NCI-H1436 treated with DMSO at 0.1 percent for 48 hours (cell line): ENCODE measurements around the gene PANK4.

Experiments used
- DNase-seq: peaks from one replicate; lab custom pipeline; 2025; lab: John Stamatoyannopoulos, UW

PANK4 gene

DNA sequence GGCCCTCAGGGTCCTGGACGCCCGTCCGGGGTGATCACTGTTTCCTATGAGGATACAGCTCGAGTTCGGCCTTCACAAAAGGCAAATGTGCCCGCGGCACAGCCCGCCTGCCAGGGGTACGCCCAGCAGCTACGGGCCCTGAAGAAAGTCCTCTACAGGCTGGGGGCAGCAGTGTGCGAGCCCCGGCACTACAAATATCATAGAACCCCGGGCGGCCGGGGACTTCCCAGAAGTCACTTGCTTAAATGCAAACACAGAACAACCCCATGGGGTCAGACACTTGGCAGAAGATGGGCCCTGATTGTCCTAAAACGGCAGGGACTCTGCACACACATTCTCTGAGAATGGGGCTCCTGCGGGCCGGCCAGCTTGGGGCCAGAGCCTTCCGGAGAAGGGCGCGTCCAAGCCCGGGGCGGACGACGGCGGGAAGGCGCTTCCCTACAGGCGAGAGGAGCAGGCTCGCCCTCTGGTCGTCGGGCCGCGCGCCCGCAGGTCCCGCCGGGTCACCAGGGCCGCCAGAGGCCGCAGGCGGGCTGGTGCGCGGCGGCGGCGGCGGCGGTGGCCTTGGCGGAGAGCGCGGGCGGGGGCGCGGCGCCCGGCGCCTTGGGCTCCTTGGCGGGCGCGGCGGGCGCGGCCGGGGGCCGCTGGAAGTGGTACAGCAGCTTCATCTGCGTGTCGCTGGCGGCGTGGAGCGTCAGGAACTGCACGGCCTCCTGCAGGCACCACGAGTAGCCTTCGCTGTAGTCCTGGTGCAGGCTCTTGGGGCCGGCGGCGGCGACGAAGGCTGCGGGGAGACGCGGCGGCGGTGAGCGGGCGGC lies 2.8 kb upstream of the PANK4 start:
- no peak for DNase-seq

DNA sequence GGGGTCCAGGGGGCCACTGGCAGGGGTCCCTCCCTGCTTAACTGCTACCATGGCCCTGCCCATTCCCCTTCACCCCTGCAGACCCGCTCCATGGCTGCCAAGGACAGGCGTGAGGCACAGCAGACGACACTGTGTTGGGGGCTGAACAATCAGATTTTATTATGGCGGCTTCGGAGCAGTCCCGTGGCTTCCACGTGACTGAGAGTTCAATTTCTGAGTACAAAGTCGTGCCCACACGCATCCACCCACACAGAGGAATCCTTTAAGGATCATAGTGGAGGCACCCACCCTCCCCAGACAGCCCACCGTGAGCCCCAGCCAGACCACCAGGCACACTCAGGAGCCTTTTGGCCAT lies 2.2 kb upstream of the PANK4 start:
- no peak for DNase-seq

DNA sequence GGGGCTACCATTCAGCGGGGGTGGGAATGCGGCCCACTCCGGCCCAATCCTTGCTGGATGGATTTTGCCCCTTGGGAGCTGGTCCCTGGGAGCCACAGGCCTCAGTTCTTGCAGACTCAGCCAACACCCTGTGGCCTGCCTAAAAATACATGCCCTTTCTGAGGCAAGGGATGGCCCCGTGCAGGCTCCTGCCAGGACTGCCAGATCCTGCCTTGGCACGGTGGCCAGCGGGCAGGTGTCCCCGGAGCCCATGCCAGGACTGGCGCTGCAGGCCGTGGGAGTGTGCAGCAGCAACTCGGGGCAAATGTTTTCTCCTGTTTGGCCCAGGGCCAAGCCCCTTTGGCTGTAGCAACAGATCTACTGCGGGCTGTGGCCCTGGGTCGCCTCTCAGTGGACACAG lies 1.6 kb upstream of the PANK4 start:
- no peak for DNase-seq

DNA sequence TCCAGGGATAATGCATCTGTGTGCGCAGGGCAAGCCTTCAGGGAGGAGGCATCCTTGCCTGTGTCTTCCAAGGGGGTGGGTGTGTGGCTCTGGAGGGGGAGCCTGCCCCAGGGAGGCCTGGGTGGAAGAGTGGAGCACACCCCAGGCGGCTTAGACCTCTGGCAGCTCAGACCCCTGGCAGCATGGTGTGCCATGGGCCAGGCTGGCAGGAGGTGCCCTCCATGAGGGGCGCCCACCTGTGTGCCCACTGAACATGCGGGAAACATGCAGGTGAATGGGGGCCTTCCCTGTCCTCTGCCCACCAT lies 1.1 kb upstream of the PANK4 start:
- no peak for DNase-seq

DNA sequence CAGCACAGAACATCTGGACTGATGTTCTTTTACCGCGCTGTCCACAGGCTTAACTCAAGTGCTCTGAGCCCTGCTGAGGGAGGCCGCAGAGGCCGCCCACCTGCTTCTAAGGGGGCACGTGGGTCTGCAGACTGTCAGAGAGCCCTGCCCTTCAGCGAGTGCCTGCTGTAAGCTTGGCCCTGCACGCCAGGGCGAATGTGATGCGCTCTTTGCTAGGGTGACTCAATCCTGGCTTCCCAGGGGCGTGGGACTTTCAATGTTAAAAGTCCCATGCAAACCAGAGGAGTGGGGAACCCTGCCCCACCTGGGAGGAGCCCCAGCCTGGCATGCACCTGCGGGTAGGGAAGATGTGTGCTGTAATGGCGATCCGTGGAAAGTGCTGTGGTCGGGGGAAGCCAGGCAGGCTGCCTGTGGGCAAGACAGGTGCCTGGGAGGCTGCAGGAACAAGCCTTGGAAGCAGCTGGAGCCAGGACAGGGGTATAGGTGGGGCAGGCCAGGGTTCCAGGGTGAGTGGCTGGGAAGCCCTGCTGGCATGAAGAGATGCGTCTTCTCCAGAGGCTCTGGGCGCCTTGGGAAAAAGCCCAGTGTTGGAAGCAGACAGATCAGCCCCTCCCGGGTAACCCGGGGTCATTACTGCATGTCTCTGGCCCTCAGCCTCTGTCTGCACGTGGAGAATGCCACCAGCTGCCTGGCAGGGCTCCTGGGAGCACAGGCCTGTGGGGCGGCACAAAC lies 594 bp upstream of the PANK4 start:
- DNase-seq: no peak

DNA sequence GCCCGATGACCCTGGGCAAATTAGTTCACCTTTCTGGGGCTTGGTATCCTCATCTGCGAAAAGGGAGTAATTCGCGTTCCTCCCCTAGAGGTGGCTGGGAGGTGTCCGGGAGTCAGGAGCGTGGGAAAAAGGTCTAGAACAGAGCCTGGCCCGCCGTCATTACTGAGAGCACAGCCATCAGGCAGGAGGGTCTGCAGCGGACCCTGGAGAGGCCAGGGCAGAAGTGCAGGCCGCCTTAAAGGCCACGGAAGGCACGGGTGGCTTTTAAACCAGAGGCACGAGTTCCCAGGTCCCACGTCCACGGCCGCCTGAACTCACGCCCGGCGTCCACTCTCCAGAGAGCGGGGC lies 850 bp downstream of the PANK4 start:
- DNase-seq: no peak

DNA sequence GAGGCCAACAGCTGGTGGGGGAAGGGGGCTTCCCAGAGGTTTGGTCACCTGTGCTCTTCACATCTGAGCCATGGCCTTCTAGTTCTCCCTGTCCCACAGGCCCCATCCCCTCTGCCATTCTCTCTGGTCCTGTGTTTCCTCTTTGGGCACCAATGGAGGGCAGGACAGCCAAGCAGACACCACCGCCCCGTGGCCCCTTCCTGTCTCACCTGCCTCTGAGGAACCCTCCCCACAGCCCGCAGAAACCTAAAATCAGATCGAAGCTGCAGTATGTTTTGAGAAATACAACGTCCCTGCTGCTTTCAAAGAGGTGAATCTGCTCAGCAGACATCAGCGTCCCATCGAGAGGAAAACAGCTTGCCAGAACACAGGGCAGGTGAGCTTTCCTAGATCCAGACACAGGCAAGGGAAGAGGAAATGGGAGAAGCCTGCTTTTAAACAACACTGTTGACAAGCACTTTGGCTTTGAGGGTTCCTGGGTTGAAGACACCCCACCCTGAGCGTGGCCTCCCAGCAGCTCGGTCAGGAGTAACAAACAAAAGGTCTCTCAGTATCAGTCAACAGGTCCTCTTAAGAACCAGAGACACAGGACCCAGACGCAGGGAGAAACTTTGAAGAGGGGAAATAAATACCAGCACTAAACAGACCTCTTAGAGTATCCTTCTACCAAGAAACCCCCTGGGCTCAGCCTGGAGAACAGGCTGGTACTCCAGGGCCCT lies 2.3 kb downstream of the PANK4 start:
- no peak for DNase-seq

DNA sequence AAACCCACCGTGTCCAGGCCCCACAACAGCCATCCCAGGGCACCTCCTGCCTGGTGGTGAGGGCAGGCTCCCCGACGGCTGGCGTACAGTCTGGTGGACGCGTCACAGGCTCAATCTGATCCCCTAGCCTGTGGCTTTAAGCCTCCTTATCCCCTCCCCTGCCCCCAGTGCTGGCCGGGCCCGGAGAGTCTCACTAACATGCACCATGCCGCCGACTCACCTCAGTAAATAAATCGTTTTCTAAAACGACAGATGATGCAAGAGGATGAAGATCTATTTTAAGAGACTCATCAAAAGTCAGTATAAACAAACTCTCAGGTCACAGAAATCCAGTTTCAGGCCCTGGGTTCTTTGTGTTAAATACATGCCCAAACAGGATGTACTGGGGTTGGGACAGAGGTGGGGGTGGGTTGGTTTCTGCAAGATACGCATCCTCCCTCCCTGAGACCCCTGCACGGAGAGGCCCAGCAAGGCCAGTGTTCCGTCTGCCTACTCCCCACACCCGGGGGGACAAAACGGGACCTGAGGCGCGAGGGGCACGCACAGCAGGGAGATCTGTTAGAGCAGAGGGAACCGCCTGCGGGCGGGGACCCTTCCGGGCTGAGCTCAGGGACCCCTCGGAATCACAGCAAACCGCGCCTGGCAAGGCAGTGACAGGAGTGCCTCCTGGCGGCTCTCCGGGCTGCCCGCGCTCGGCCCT lies 3.1 kb downstream of the PANK4 start:
- DNase-seq: no peak

DNA sequence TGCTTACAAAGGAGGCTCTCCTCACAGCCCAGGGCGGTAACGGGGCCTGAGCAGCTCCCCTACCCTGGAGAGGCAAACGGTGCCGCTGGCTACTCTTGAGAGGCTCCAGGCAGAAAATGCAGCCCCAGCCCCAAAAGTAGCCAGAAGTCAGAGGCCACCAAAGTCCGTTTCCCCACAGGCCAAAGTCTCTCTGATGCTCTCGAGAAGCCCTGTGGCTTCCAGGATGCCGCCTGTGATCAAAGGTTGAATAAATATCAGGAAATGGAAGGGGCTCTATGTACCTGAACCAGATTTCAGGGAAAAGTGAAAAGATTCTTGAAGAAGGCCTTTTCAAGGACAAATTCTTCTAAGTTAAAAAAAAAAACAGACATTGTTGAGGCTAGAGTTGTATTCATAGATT lies 4.2 kb downstream of the PANK4 start:
- no peak for DNase-seq

DNA sequence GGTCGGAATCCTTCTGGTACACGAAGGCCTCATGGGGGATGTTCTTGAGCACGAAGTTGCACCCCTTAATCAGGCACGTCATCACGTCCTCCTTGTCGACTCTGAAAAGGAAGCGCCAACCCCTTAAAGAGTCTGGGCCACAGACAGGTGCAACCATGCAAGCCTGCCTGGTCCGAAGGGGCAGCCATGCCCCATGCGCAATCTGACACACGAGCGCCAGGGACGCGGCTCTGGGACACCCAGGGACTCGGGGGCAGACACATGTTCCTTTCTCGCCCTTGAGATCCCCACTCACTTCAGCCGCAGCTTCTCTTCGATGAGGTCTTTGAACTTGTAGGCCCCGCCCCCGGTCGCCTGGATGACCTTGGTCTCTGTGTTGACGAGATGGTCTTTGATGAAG lies 5.6 kb downstream of the PANK4 start:
- DNase-seq: no peak

DNA sequence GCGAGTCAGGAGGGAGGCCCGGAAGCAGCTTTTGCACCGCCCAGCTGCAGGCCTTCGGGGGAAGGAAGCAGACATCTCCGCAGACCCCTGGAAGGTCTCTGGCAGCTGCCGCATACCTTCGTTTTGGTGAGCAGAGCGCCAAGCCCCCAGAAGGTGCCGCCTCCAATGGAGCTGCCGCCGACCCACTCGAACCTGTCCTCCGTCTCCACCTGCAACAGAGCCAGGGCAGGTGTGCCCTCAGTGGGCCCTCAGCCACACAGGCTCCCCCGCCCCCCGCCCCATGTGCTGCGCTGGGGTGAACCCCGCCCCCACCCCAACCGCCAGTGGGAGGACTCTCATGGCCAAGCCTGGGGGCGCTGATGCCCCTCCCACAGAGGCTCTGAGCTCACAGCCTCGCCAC lies 6.2 kb downstream of the PANK4 start:
- no peak for DNase-seq

DNA sequence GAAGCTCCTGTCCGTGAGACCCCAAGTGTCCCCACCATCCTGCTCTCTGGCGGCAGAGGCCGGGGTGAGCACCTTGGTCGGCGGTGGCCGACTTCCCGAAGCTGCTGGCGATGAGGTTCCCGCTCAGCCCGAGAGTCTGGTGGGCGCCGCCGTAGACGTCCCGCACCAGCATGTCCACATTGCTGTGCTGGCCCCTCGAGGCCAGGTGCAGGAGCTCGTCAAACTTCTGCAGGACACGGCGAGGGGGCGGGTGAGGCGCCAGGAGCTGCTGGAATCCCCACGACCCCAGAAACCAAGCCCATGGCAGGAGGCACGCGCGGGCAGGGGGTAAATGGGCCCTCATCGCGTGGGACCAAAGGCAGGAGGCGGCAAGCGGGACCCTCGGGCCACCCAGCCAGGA lies 6.7 kb downstream of the PANK4 start:
- DNase-seq: no peak

DNA sequence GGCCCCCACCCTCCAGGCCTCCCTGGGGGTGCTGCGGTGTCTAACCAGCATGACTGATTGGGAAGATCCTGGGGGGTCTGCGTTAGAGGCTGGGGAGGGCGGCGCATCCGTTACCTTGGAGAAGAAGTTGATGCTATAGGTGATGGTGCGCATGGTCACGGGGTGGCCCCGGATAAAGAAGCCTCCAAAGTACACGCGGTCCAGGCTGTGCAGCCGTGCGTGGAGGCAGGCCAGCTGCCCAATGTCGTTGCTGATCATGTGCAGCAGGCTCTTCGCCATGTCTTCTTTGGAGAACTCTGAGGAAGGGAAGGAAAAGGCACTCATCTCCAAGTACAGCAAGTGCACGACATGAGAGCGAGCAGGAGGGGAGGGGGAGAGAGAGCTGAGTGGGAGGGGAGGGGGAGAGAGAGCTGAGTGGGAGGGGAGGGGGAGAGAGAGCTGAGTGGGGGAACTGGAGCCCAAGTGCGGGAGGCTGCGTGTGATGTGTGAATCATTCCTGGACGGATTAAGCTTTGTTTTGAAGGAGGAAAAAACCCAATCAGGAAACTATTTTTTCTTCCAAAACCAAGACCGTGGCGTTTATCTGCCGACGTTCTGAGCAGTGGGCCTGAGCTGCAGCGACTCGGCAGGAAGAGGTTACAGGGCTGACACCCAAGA lies 7.2 kb downstream of the PANK4 start:
- no peak for DNase-seq

DNA sequence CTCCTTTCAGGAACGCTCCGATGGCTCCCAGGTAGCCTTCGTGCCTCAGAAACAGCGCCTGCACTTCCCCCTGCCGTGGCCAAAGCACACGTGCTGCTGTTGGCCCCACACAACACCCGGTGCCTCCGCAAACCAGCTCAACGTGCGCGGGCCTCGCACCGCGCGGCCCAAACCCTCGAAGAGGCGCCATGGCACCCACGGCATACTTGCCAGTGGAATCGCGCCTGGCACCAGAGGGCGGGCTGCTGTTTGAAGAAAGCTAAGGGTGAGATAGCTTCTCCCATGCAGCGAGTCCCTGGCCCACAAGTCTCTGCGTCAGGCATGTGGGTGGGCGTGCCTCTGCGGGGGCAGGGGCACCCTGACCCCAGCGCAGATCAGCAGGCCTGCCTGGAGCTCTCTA lies 7.9 kb downstream of the PANK4 start:
- DNase-seq: no peak

DNA sequence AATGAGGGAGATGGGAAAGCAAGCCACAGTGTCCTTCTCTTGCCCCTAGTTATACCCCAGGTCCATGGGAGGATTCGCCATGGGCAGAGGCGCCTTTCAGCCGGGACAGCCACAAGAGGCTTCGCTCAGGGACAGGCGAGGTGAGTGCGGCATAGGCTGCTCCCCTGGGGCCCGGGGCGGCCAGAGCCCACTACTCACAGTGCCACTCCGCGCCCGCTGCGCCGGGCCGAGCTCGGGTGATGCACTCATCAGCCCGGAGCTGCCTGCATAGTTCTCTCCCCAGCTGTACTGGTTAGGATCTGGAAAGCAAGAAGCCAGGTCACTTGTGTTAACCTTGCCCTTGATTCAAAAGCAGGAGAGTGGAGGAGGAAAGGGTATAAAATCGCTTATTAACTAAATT lies 8.4 kb downstream of the PANK4 start:
- no peak for DNase-seq

DNA sequence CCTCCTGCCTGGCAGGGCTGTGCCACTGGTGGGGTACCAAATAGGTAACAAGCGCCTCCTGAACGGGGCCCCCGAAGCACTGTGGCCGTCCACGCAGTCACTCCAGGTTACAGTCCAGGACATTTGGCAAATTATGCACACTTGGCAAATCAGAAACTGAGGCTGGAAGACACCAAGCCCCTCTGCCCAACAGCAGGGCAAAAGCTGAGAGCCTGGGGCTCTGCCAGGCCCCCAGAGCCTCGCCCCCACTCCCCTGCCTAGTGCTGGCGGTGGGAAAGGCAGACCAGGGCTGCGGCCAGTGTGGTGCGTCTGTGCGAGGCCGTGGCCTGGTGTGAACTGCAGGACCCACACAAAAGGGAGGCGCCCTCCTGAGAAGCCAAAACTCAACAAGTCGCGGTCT lies 9.4 kb downstream of the PANK4 start:
- DNase-seq: no peak

DNA sequence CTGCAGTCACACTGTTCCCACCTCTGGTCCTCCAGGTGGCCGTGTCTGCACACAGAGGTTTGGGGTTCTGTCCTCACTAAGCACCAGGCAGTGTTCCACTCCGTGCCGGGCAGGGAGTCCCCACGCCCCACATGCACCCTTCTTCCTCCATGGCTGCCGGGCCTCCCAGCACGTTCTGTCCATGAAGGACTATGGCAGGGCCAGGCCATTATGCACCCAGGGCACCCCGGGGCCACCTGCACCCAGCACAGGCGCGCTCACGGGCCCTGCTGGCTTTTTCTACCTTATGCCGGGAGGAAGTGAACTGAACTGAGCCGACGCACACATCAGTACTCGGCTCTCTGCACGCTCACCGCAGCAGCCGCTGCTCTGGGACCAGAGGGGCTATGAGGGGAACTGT lies 10.3 kb downstream of the PANK4 start:
- no peak for DNase-seq

DNA sequence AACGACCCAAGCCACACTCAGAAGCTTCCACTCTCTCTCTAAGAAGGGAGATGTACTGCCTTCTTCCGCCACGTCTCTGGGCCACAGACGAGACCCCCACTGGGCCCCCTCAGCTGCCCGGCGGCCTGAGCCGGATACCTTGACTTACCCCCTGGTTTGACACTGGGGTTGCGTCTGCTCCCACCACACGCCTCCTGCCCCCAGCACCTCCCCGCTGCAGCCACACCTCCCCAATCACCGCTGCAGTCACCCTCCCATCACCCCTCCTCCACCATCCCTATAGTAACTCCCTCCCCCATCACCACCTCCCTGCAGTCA lies 10.7 kb downstream of the PANK4 start:
- no peak for DNase-seq

DNA sequence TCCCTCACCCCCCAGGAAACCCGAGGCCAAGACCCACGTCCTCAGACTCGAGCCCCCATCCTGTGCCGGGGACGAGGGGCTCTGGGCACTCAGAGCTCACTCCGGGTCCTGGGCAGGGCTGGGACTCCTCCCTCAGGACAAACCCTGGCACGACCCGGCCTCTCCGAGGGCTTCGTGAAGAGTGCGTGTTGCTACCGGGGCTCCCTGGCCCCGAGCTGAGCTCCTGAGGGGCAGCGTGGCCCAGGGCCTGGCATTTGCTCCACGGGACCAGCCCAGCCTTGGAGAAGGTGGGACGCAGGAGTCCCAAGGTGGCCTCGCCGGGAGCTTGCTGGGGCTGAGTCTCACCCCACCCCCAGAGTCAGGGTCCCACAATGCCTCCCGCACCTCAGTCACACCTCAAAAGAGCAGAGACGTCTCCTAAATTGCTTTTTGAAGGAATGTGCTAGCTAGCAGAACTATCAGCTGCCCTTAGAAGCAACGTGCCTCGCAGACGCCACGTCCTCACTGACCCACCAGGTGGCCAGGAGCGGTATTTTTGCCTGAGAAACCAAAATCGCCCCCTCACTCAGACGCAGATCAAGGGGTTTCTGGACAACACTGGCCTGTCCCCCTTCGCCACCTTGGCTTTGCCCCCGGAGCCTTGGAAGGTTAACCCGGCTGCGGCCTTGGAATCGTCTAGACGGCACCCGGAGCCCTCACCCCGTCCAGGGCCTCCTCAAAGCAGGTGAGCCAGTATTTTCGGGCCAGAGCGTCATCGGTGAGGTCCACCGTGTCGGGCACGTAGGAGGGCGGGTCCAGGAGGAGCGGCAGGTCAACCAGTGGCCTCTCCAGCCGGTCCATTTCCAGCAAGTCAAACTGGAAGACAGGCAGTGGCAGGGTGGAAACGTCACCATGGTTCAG lies 11.3 kb downstream of the PANK4 start:
- DNase-seq: no peak

DNA sequence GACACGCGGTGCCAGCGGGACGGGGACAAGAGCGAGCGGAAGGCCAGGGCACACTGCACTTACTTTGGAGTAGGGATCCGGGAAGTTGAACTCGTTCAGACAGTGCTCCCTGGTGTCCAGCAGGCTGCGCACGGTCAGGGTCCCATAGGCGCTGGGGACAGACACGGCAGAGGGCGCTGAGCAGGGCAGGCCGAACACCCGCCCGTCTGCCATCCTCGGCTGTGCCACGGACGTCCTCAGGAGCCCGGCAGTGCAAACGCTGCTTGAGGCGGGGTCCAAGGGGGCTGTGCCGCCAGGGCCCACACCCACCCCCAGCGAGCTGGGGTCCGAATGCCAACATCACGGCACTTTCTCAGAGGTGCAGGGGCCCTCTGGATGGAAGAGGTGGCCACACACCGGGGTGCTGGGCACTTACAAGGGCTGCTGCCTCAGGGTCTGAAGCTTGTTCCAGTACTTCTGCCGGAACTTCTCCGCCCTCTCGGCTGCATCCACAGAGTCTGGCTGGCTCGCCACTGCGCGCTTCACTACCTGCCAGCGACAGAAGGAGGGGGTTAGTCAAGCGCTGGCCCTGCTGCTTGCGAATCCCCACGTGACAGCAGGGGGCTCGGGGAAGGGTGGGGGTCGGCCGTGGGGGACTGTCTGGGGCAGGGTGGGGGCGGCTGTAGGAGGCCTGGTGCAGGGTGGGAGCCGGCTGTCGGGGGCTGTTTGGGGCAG lies 12.3 kb downstream of the PANK4 start:
- no peak for DNase-seq
